Naive B cell (primary cell): ENCODE measurements around the gene MCF2L. TPM values are rescaled to one million over a fixed set of nuclear protein-coding genes. Genes with fewer than 3 reads are reported as not detected.

Source experiments
- ATAC-seq, 2 donors: fragments of 150-1000 bp; cut with Tn5 transposase; 2 replicates each; pipeline ENCODE4 v1.10.0; 2021; ENCODE audit warnings: low read depth in 2 of 2, mild to moderate bottlenecking in 2 of 2, moderate library complexity in 2 of 2
- DNase-seq: peaks from one replicate; pipeline ENCODE4 v3.0.0; 2022
- H3K27ac Mint-ChIP-seq, 6 donors: one replicate each; pipeline ENCODE4 v1.8.0; 2020 to 2022; ENCODE audit warnings: mild to moderate bottlenecking in 6 of 6, mixed read lengths in 6 of 6, moderate library complexity in 5 of 6, inconsistent platforms in 2 of 6
- H3K27me3 Mint-ChIP-seq, 3 donors: one replicate each; pipeline ENCODE4 v1.8.0; 2021 to 2022; ENCODE audit warnings: mixed read lengths in 3 of 3, mild to moderate bottlenecking in 1 of 3
- H3K36me3 Mint-ChIP-seq, 2 donors: one replicate each; pipeline ENCODE4 v1.8.0; 2020 to 2022; ENCODE audit warnings: mixed read lengths in 2 of 2, inconsistent platforms in 1 of 2, mild to moderate bottlenecking in 1 of 2
- H3K4me1 Mint-ChIP-seq, 3 donors: one replicate each; pipeline ENCODE4 v1.8.0; 2020 to 2022; ENCODE audit warnings: mixed read lengths in 3 of 3, inconsistent platforms in 1 of 3, mild to moderate bottlenecking in 1 of 3, moderate library complexity in 1 of 3
- H3K4me3 Mint-ChIP-seq, 8 donors: one replicate each; pipeline ENCODE4 v1.8.0; 2020 to 2022; ENCODE audit warnings: mild to moderate bottlenecking in 8 of 8, mixed read lengths in 8 of 8, moderate library complexity in 8 of 8, inconsistent platforms in 2 of 8
- H3K9me3 Mint-ChIP-seq, 7 donors: one replicate each; pipeline ENCODE4 v1.8.0; 2020 to 2022; ENCODE audit warnings: mixed read lengths in 7 of 7, mild to moderate bottlenecking in 5 of 7, inconsistent platforms in 2 of 7, moderate library complexity in 1 of 7
- polyA plus RNA-seq, 6 donors: library from polyadenylated mRNA; unstranded; fragments of 300-500 nt; fragmentation: Illumina TruSeq; gene quantifications; one replicate each; pipeline ENCODE4 v1.2.3, GENCODE V29; 2021; ENCODE audit warnings: low read depth in 6 of 6

Gene MCF2L
- 1 to 10 TPM; 2.1 to 4.7 (median 4.2) TPM for polyA plus RNA-seq

- ATAC-seq (peak; percentile 69 to 75), DNase-seq (peak; percentile 67)
- Mint-ChIP-seq H3K27ac (peak within 1 kb of the TSS; percentile 47 to 94 (median 62)), H3K4me1 (peaks cover 16 to 35% (median 31%) of the 10 kb centered on the region in 3 donors), H3K36me3 (no peaks in the 10 kb centered on the region), H3K9me3 (peaks cover 0 to 8% (median 0%) of the 10 kb centered on the region in 7 donors), H3K4me3 (peak within 1 kb of the TSS; percentile 80 to 95 (median 90)), H3K27me3 (peaks cover 23 to 43% (median 28%) of the 10 kb centered on the region in 3 donors)
These were observed at the start of gene MCF2L for GRCh38 chr13:112968910-112969691. Gene MCF2L (plus strand): TSS chr13:112969214. CDS start chr13:112969380, 166 bp downstream.

- no peak overlapping the region for H3K4me3 Mint-ChIP-seq
- no peak for DNase-seq
- peaks cover 10 to 43% (median 22%) of the 10 kb centered on the region in 3 donors for H3K27me3 Mint-ChIP-seq
- ATAC-seq = no peak
- H3K27ac Mint-ChIP-seq = no peak overlapping the region
- peaks cover 27 to 34% of the 10 kb centered on the region in 2 donors for H3K36me3 Mint-ChIP-seq
- peaks cover 1 to 6% (median 5%) of the 10 kb centered on the region in 3 donors for H3K4me1 Mint-ChIP-seq
- peaks cover 0 to 9% (median 5%) of the 10 kb centered on the region in 7 donors for H3K9me3 Mint-ChIP-seq
These were observed 45.1 kb upstream of the MCF2L start for GRCh38 chr13:112923962-112924361.

DNA sequence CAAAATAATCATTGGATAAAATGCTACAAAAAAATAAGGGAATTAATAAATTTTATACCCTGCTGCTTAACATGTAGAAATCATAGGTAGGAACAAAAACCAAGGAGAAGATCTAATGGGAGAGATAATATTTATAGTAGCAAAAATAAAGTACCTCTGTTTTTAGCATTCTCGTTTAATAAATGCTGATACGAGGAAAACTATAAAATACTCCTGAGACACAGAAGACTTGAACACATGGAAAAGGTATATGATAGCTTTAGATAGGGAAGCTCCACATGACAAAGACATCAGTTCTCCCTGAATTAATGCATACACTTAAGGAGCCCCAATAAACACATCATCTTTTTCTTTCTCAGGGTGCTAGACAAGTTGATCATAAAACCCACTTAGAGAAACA is 44.6 kb upstream of the MCF2L start:
- H3K9me3 Mint-ChIP-seq = peaks cover 0 to 9% (median 5%) of the 10 kb centered on the region in 7 donors
- peaks cover 5 to 10% (median 9%) of the 10 kb centered on the region in 3 donors for H3K4me1 Mint-ChIP-seq
- H3K27ac Mint-ChIP-seq = no peak overlapping the region
- no peak overlapping the region for H3K4me3 Mint-ChIP-seq
- H3K36me3 Mint-ChIP-seq = peaks cover 27 to 34% of the 10 kb centered on the region in 2 donors
- H3K27me3 Mint-ChIP-seq = peaks cover 14 to 47% (median 26%) of the 10 kb centered on the region in 3 donors
- no peak for ATAC-seq
- DNase-seq = no peak

- Mint-ChIP-seq H3K27me3 (peaks cover 10 to 55% (median 38%) of the 10 kb centered on the region in 3 donors), H3K4me1 (peaks cover 14 to 17% (median 16%) of the 10 kb centered on the region in 3 donors), H3K36me3 (peaks cover 20 to 42% of the 10 kb centered on the region in 2 donors), H3K4me3 (no peak overlapping the region), H3K9me3 (peaks cover 0 to 9% (median 5%) of the 10 kb centered on the region in 7 donors), H3K27ac (peak overlapping the region in 1 of 6 donors; percentile 6)
- ATAC-seq = no peak
- DNase-seq = no peak
These were observed 43.0 kb upstream of the MCF2L start for GRCh38 chr13:112926003-112926402.

- Mint-ChIP-seq H3K27me3 (peaks cover 10 to 54% (median 45%) of the 10 kb centered on the region in 3 donors), H3K36me3 (peaks cover 11 to 46% of the 10 kb centered on the region in 2 donors), H3K4me3 (peak overlapping the region in 1 of 8 donors; percentile 22), H3K27ac (no peak overlapping the region), H3K4me1 (peaks cover 17 to 23% (median 17%) of the 10 kb centered on the region in 3 donors), H3K9me3 (peaks cover 0 to 9% (median 5%) of the 10 kb centered on the region in 7 donors)
- DNase-seq (no peak), ATAC-seq (no peak)
These were observed 42.0 kb upstream of the MCF2L start for GRCh38 chr13:112926993-112927392.

DNA sequence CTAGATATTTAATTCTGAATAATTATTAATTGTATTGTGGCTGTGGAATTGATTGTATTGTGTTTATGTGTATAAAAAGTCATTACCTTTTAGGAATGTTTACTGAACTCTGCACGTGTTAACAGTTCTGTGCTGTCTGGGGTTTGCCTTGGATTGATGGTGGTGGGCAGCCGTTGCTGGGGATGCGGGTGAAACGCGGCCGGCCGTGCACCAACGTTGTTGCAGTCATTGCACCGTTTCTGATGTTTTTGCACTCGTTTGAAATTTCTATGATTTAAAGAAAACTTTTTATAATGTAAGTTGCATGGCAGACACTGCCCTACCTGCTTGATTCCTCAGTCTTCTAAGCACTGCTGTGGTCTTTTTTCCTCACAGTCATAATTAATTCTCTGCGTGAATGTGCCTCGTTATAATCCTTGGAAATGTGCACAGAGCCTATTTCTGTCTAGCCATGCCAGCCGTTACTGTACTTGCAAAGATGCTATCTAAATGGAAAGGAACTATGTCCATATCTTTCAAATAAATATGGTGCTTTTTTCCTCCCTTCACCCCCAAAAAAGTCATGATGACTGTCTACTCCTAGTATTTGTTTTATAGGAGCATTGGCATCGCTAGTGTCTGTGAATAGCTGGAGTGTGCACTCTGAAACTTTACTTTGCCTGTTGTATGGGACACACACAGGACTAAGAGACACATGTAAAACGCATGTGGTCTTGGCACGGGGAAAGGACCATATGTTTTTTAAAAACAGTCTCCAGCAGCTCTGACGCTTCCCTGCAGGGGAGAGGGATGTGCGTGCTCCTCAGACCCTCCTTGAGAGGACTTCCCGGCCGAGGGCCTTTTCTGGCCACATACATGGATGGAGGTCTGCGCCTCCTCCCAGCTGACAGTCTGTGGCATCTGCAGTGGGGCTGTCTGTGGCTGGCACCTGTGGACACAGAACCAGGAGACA is 40.7 kb upstream of the MCF2L start:
- Mint-ChIP-seq H3K27me3 (peaks cover 10 to 54% (median 45%) of the 10 kb centered on the region in 3 donors), H3K27ac (peak overlapping the region in 1 of 6 donors; percentile 20), H3K9me3 (peaks cover 0 to 9% (median 5%) of the 10 kb centered on the region in 7 donors), H3K4me3 (peak overlapping the region in 1 of 8 donors; percentile 41), H3K4me1 (peaks cover 17 to 25% (median 17%) of the 10 kb centered on the region in 3 donors), H3K36me3 (peaks cover 7 to 43% of the 10 kb centered on the region in 2 donors)
- DNase-seq = no peak
- ATAC-seq = no peak

- DNase-seq (no peak), ATAC-seq (no peak)
- peak overlapping the region in 3 of 8 donors; percentile 1 to 78 (median 59) for H3K4me3 Mint-ChIP-seq
- H3K36me3 Mint-ChIP-seq = peaks cover 7 to 36% of the 10 kb centered on the region in 2 donors
- H3K27ac Mint-ChIP-seq = no peak overlapping the region
- peaks cover 17 to 25% (median 17%) of the 10 kb centered on the region in 3 donors for H3K4me1 Mint-ChIP-seq
- peaks cover 0 to 9% (median 5%) of the 10 kb centered on the region in 7 donors for H3K9me3 Mint-ChIP-seq
- H3K27me3 Mint-ChIP-seq = peaks cover 14 to 54% (median 45%) of the 10 kb centered on the region in 3 donors
These were observed 39.8 kb upstream of the MCF2L start for GRCh38 chr13:112928972-112929782.

GRCh38 chr13:112929783-112930055 is 39.3 kb upstream of the MCF2L start:
- Mint-ChIP-seq H3K4me3 (peak overlapping the region in 2 of 8 donors; percentile 1 to 41), H3K4me1 (peaks cover 17 to 25% (median 17%) of the 10 kb centered on the region in 3 donors), H3K27me3 (peaks cover 14 to 54% (median 45%) of the 10 kb centered on the region in 3 donors), H3K36me3 (peaks cover 7 to 33% of the 10 kb centered on the region in 2 donors), H3K9me3 (peaks cover 0 to 9% (median 5%) of the 10 kb centered on the region in 7 donors), H3K27ac (no peak overlapping the region)
- DNase-seq (no peak), ATAC-seq (no peak)

DNA sequence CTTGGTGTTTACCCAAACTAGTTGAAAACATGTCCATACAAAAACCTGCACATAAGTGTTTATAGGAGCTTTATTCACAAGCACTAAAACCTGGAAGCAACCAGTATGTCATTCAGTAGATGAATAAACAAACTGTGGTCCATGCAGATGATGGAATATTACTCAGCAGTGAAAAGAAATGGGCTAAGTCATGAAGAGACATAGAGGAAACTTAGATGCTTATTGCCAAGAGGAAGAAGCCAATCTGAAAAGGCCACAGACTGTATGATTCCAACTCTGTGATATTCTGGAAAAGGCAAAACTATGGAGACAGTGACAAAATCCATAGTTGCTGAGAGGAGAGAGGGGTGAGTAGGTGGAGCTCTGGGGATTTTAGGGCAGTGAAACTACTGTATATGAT is 38.8 kb upstream of the MCF2L start:
- H3K27ac Mint-ChIP-seq = no peak overlapping the region

DNA sequence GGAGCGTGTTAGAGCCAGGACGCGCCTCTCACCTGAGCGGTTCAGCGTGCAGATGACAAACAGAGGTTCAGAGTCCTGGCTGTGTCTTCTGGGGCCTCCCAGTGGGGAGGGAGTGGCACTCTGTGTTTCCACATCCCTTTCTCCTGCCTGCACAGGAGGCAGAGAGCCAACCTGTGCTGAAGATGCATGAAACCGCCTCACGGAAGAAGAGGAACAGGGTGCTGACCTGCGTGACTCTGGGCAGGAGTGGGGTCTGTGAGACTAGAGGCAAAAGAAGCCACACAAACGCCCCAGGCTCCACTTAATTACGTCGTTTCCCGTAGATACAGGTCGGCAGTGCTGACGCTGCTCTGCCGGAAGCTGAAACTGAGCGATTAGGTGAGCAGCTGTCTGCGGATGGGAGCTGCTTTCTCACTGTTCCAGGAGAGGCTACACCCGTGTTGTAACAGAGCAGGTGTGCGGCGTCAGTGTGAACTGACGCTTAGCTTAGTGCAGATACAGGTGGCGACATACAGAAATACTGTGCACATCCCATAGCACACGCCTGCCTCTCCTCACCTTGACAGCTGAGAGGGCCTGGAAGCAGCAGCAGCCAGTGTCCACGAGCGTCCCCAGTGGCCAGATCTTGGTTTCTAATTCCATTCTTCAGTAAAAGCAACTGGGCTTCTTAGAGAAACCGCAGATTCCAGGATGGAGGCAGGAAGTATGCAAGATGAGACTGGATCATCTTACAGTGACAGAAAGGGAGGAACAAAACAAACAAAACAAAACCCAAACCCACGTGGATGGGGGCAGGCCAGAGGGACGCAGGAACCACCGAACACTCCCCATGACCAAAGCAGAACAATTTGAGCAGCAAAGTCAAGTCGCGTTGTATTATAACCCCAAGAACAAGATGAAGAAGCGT is 37.7 kb upstream of the MCF2L start:
- DNase-seq (no peak), ATAC-seq (no peak)
- H3K27ac Mint-ChIP-seq = peak overlapping the region in 1 of 6 donors; percentile 28
- H3K4me3 Mint-ChIP-seq = peak overlapping the region in 2 of 8 donors; percentile 5 to 12
- peaks cover 0 to 9% (median 5%) of the 10 kb centered on the region in 7 donors for H3K9me3 Mint-ChIP-seq
- H3K27me3 Mint-ChIP-seq = peaks cover 14 to 48% (median 45%) of the 10 kb centered on the region in 3 donors
- peaks cover 7 to 33% of the 10 kb centered on the region in 2 donors for H3K36me3 Mint-ChIP-seq
- H3K4me1 Mint-ChIP-seq = peaks cover 17 to 25% (median 17%) of the 10 kb centered on the region in 3 donors

More for the DNA sequence above, 38.8 kb upstream of the MCF2L start:
- Mint-ChIP-seq H3K36me3 (peaks cover 7 to 33% of the 10 kb centered on the region in 2 donors), H3K9me3 (peaks cover 0 to 9% (median 5%) of the 10 kb centered on the region in 7 donors), H3K27me3 (peaks cover 14 to 54% (median 45%) of the 10 kb centered on the region in 3 donors), H3K4me3 (peak overlapping the region in 1 of 8 donors; percentile 41), H3K4me1 (peaks cover 17 to 25% (median 17%) of the 10 kb centered on the region in 3 donors)
- ATAC-seq (no peak), DNase-seq (no peak)

DNA sequence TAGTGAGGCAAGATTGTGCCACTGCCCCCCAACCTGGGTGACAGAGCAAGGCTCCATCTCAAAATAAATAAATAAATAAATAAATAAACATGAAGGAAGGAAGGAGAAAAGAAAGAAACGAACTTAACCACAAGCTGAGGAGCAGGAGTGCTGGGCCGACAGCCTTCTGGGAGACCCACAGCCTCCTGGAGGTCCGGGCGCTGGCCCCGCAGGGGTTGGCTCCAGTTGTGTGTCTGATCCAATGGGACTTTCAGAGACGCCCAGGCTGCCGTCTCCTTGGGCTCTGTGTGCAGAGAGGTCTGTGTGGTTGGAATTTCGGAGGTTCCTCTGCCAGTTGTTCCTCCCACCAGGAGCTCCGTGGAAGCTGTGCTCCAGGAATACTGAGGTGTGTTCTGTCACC is 36.0 kb upstream of the MCF2L start:
- H3K4me1 Mint-ChIP-seq = peaks cover 20 to 32% (median 22%) of the 10 kb centered on the region in 3 donors
- peaks cover 7 to 26% of the 10 kb centered on the region in 2 donors for H3K36me3 Mint-ChIP-seq
- H3K4me3 Mint-ChIP-seq = no peak overlapping the region
- peaks cover 0 to 6% (median 3%) of the 10 kb centered on the region in 7 donors for H3K9me3 Mint-ChIP-seq
- peak overlapping the region in 1 of 6 donors; percentile 47 for H3K27ac Mint-ChIP-seq
- ATAC-seq (no peak), DNase-seq (no peak)
- peaks cover 14 to 47% (median 36%) of the 10 kb centered on the region in 3 donors for H3K27me3 Mint-ChIP-seq
